Type B pancreatic cell (in vitro differentiated cells): ENCODE measurements around the gene CSTA. TPM values are rescaled to one million over a fixed set of nuclear protein-coding genes. Genes with fewer than 3 reads are reported as not detected.
A peak's percentile ranks its signal among the peaks of the same experiment; 100 is the strongest.

Source experiments
- DNase-seq: peaks from one replicate; pipeline ENCODE4 v3.0.0; 2021; ENCODE audit warnings: mixed read lengths; ENCODE audit not compliant: unreplicated experiment; ENCODE audit errors: extremely low spot score
- H3K27ac Mint-ChIP-seq: 2 replicates; pipeline ENCODE4 v1.8.0; 2021; ENCODE audit warnings: mild to moderate bottlenecking, mixed read lengths
- H3K27me3 Mint-ChIP-seq: 2 replicates; pipeline ENCODE4 v1.8.0; 2021; ENCODE audit warnings: mixed read lengths
- H3K36me3 Mint-ChIP-seq: 2 replicates; pipeline ENCODE4 v1.8.0; 2021; ENCODE audit warnings: mixed read lengths
- H3K4me1 Mint-ChIP-seq: one replicate; pipeline ENCODE4 v1.8.0; 2021; ENCODE audit warnings: mixed read lengths; ENCODE audit not compliant: unreplicated experiment
- H3K4me3 Mint-ChIP-seq: 2 replicates; pipeline ENCODE4 v1.8.0; 2021; ENCODE audit warnings: mild to moderate bottlenecking, mixed read lengths
- H3K9me3 Mint-ChIP-seq: 2 replicates; pipeline ENCODE4 v1.8.0; 2021; ENCODE audit warnings: mixed read lengths
- CTCF ChIP-seq: fragments of 200-600 bp; sonication (generic); conservative IDR thresholded peaks from 2 replicates; pipeline ENCODE4 v1.5.0; 2021; ENCODE audit warnings: antibody characterized with exemption, mild to moderate bottlenecking
- total RNA-seq: library from RNA; stranded (reverse); gene quantifications from 2 replicates; pipeline ENCODE4 v1.2.1, GENCODE V29; 2021; ENCODE audit warnings: low replicate concordance

The CSTA gene
- total RNA-seq, 1 donor from 2014 or later = 39.5 TPM

- no peaks in the 10 kb centered on the region for H3K36me3 Mint-ChIP-seq
- DNase-seq = no peak
- H3K27ac Mint-ChIP-seq = no peak overlapping the region
- no peak overlapping the region for H3K4me3 Mint-ChIP-seq
- no peaks in the 10 kb centered on the region for H3K27me3 Mint-ChIP-seq
- TF ChIP-seq CTCF = no peak
- H3K4me1 Mint-ChIP-seq = no peaks in the 10 kb centered on the region
- H3K9me3 Mint-ChIP-seq = no peaks in the 10 kb centered on the region
Observed at GRCh38 chr3:122295266-122296062, 29.6 kb upstream of the CSTA start.

GRCh38 chr3:122298239-122298638 lies 26.8 kb upstream of the CSTA start:
- no peaks in the 10 kb centered on the region for H3K36me3 Mint-ChIP-seq
- no peak overlapping the region for H3K27ac Mint-ChIP-seq
- DNase-seq = no peak
- no peaks in the 10 kb centered on the region for H3K4me1 Mint-ChIP-seq
- H3K9me3 Mint-ChIP-seq = no peaks in the 10 kb centered on the region
- no peaks in the 10 kb centered on the region for H3K27me3 Mint-ChIP-seq
- TF ChIP-seq CTCF = no peak
- H3K4me3 Mint-ChIP-seq = no peak overlapping the region

GRCh38 chr3:122299215-122299614 lies 25.8 kb upstream of the CSTA start:
- no peak overlapping the region for H3K27ac Mint-ChIP-seq

GRCh38 chr3:122299872-122300460 lies 25.1 kb upstream of the CSTA start:
- Mint-ChIP-seq H3K4me3 (no peak overlapping the region), H3K4me1 (no peaks in the 10 kb centered on the region), H3K36me3 (no peaks in the 10 kb centered on the region), H3K27ac (no peak overlapping the region), H3K27me3 (no peaks in the 10 kb centered on the region), H3K9me3 (no peaks in the 10 kb centered on the region)
- DNase-seq = no peak
- peak; percentile 79 for TF ChIP-seq CTCF

More at GRCh38 chr3:122299215-122299614, 25.8 kb upstream of the CSTA start:
- no peak for DNase-seq
- Mint-ChIP-seq H3K4me1 (no peaks in the 10 kb centered on the region), H3K27me3 (no peaks in the 10 kb centered on the region), H3K36me3 (no peaks in the 10 kb centered on the region), H3K9me3 (no peaks in the 10 kb centered on the region), H3K4me3 (no peak overlapping the region)
- TF ChIP-seq CTCF = no peak

- TF ChIP-seq CTCF = no peak
- H3K27ac Mint-ChIP-seq = no peak overlapping the region
- no peaks in the 10 kb centered on the region for H3K27me3 Mint-ChIP-seq
- no peaks in the 10 kb centered on the region for H3K36me3 Mint-ChIP-seq
- no peaks in the 10 kb centered on the region for H3K9me3 Mint-ChIP-seq
- H3K4me1 Mint-ChIP-seq = no peaks in the 10 kb centered on the region
- no peak for DNase-seq
- no peak overlapping the region for H3K4me3 Mint-ChIP-seq
Observed at GRCh38 chr3:122301063-122301462, 24.0 kb upstream of the CSTA start.
